GM12878 (cell line): ENCODE measurements around the gene FLII. TPM values are rescaled to one million over a fixed set of nuclear protein-coding genes. Genes with fewer than 3 reads are reported as not detected.

Experiments
- ATAC-seq: fragments of 200-7000 bp; cut with Tn5 transposase; 3 replicates; pipeline ENCODE4 v1.9.1; 2020; ENCODE audit warnings: mild to moderate bottlenecking, moderate library complexity
- BruUV-seq: library from RNA; stranded (reverse); fragments of 400-500 nt; replicated peaks from 2 replicates; lab custom pipeline; 2021; lab: Mats Ljungman, UMichigan
- CTCF ChIA-PET: fragments of 300-600 bp; sonication (Branson Sonifier 250); formaldehyde crosslinking; extraction: SDS; loops from one replicate; lab custom pipeline; 2021; ENCODE audit warnings: inconsistent platforms; lab: Yijun Ruan, JAX
- POLR2A ChIA-PET: fragments of 350-600 bp; formaldehyde crosslinking; extraction: SDS; loops from one replicate; lab custom pipeline; 2021; ENCODE audit warnings: inconsistent platforms; lab: Charles Lee
- RAD21 ChIA-PET: fragments of 300-600 bp; sonication (Branson Sonifier 250); formaldehyde crosslinking; loops from one replicate; lab custom pipeline; 2023; ENCODE audit warnings: antibody characterized with exemption; ENCODE audit not compliant: unreplicated experiment; lab: Charles Lee
- SMC1A ChIA-PET: fragments of 300-600 bp; sonication (Branson Sonifier 250); formaldehyde crosslinking; loops from one replicate; lab custom pipeline; 2023; ENCODE audit not compliant: unreplicated experiment, uncharacterized antibody; lab: Charles Lee
- DNase-seq: peaks from one replicate; pipeline ENCODE4 v3.0.0-alpha.2; 2011; ENCODE audit warnings: low read depth, low spot score
- FAIRE-seq: peaks from 3 replicates; lab custom pipeline; 2011; peaks lifted over from hg19 to GRCh38; lab: Jason Lieb, UNC
- H2AFZ ChIP-seq: 2 replicates; pipeline ENCODE4 v1.6.0; 2011; ENCODE audit warnings: low read depth, low read length, control low read depth; ENCODE audit not compliant: control insufficient read depth
- H3K27ac ChIP-seq: 2 replicates; pipeline ENCODE4 v1.5.1; 2011; ENCODE audit warnings: control low read depth; ENCODE audit not compliant: control insufficient read depth, insufficient read depth
- H3K27me3 ChIP-seq, 2 experiments: replicated peaks in 1 of 2; 2 replicates each; pipeline versions ENCODE4 v1.6.0 to v1.6.1; 2011; ENCODE audit warnings: low read length in 1 of 2; ENCODE audit not compliant: control insufficient read depth in 2 of 2, insufficient read depth in 2 of 2
- H3K36me3 ChIP-seq, 2 experiments: 2 replicates each; pipeline ENCODE4 v1.5.1; 2011; ENCODE audit warnings: low read length in 1 of 2; ENCODE audit not compliant: control insufficient read depth in 2 of 2, insufficient read depth in 2 of 2
- H3K4me1 ChIP-seq: 2 replicates; pipeline ENCODE4 v1.6.1; 2011; ENCODE audit warnings: mild to moderate bottlenecking, low read length, moderate library complexity, mixed read lengths; ENCODE audit not compliant: control insufficient read depth, insufficient read depth
- H3K4me2 ChIP-seq: 2 replicates; pipeline ENCODE4 v1.6.0; 2011; ENCODE audit warnings: control low read depth; ENCODE audit not compliant: control insufficient read depth, insufficient read depth
- H3K4me3 ChIP-seq: fragments of 200-600 bp; sonication (generic); 2 replicates; pipeline ENCODE4 v1.5.1; 2016
- H3K79me2 ChIP-seq: 2 replicates; pipeline ENCODE4 v1.6.0; 2011; ENCODE audit warnings: low read length; ENCODE audit not compliant: control insufficient read depth, insufficient read depth
- H3K9ac ChIP-seq: 2 replicates; pipeline ENCODE4 v1.8.0; 2011; ENCODE audit warnings: low read length, control low read depth, mixed read lengths; ENCODE audit not compliant: control insufficient read depth, insufficient read depth
- H3K9me3 ChIP-seq: replicated peaks from 3 replicates; pipeline ENCODE4 v1.5.1; 2011; ENCODE audit warnings: mild to moderate bottlenecking, low read length; ENCODE audit not compliant: control insufficient read depth, insufficient read depth
- H4K20me1 ChIP-seq: 2 replicates; pipeline ENCODE4 v1.6.0; 2011; ENCODE audit not compliant: control insufficient read depth, insufficient read depth
- CEBPB ChIP-seq, 2 experiments: fragments of 150-350 bp in 1 of 2; IDR thresholded peaks; 2 replicates each; pipeline ENCODE4 v1.6.1; 2012 to 2014; ENCODE audit warnings: low read depth in 2 of 2, low read length in 2 of 2, borderline replicate concordance in 1 of 2, inconsistent platforms in 1 of 2
- DPF2 ChIP-seq: fragments of 450-650 bp; IDR thresholded peaks from 2 replicates; pipeline ENCODE4 v1.6.1; 2017; ENCODE audit warnings: mild to moderate bottlenecking
- E2F4 ChIP-seq: IDR thresholded peaks from 2 replicates; pipeline ENCODE4 v1.6.1; 2012; ENCODE audit warnings: low read depth, low read length, improper control_type of control experiment
- E4F1 ChIP-seq: fragments of 450-650 bp; IDR thresholded peaks from 2 replicates; pipeline ENCODE4 v1.6.1; 2018; ENCODE audit warnings: borderline replicate concordance, mild to moderate bottlenecking; ENCODE audit not compliant: partially characterized antibody
- ESRRA ChIP-seq: IDR thresholded peaks from 2 replicates; pipeline ENCODE4 v1.6.1; 2012; ENCODE audit warnings: mild to moderate bottlenecking, low read length, improper control_type of control experiment
- FOS ChIP-seq: IDR thresholded peaks from 3 replicates; pipeline ENCODE4 v1.6.1; 2011; ENCODE audit warnings: borderline replicate concordance; ENCODE audit not compliant: insufficient read length; ENCODE audit errors: extremely low read depth
- HCFC1 ChIP-seq: fragments of 150-350 bp; IDR thresholded peaks from 2 replicates; pipeline ENCODE4 v1.6.1; 2014; ENCODE audit warnings: low read length
- MEF2A ChIP-seq: IDR thresholded peaks from 2 replicates; pipeline ENCODE4 v1.6.1; 2011; ENCODE audit warnings: low read depth, mild to moderate bottlenecking, low read length, moderate library complexity; ENCODE audit not compliant: insufficient read depth
- MTA3 ChIP-seq: IDR thresholded peaks from 2 replicates; pipeline ENCODE4 v1.6.1; 2012; ENCODE audit warnings: low read length, inconsistent platforms, borderline replicate concordance
- PAX8 ChIP-seq: fragments of 450-650 bp; IDR thresholded peaks from 2 replicates; pipeline ENCODE4 v1.6.1; 2017; ENCODE audit warnings: mild to moderate bottlenecking, moderate library complexity
- RB1 ChIP-seq: fragments of 450-650 bp; formaldehyde crosslinking; IDR thresholded peaks from 2 replicates; pipeline ENCODE4 v1.6.1; 2017; ENCODE audit warnings: mild to moderate bottlenecking, borderline replicate concordance
- SMAD5 ChIP-seq: IDR thresholded peaks from 2 replicates; pipeline ENCODE4 v1.6.1; 2016; ENCODE audit warnings: antibody characterized with exemption, low read depth
- SREBF1 ChIP-seq: IDR thresholded peaks from 2 replicates; pipeline ENCODE4 v1.6.1; 2012; ENCODE audit warnings: mild to moderate bottlenecking, low read length
- SRF ChIP-seq, 2 experiments: IDR thresholded peaks; 2 replicates each; pipeline ENCODE4 v1.6.1; 2011; ENCODE audit warnings: low read depth in 2 of 2, low read length in 2 of 2, mild to moderate bottlenecking in 1 of 2, moderate library complexity in 1 of 2
- ZNF687 ChIP-seq: fragments of 450-650 bp; IDR thresholded peaks from 2 replicates; pipeline ENCODE4 v1.6.1; 2017; ENCODE audit warnings: mild to moderate bottlenecking, moderate library complexity
- WGBS: methylation state at CpG from one replicate; pipeline ENCODE4 v1.1.6; 2016; ENCODE audit warnings: low lambda C conversion rate; ENCODE audit not compliant: insufficient replicate concordance, insufficient coverage; ENCODE audit errors: missing lambda C conversion rate; 5-methylcytosine and 5-hydroxymethylcytosine counted together
- in situ Hi-C: fragments of 300-500 bp; cut with MboI; formaldehyde crosslinking; loops from 9 replicates; pipeline ENCODE4 v1.14.3; 2018; ENCODE audit warnings: mixed read lengths
- intact Hi-C: fragments of 100-400 bp; cut with micrococcal nuclease; formaldehyde crosslinking; loops from one replicate; pipeline ENCODE4 v1.14.2; 2022; ENCODE audit not compliant: unreplicated experiment
- polyA plus RNA-seq, 11 experiments: library from polyadenylated mRNA; depleted of rRNA in 4 of 11; unstranded in 6 of 11; stranded (reverse) in 5 of 11; fragments of >200 nt; fragmentation: Nextera tagmentation in 4 of 11; fragmentation: Illumina TruSeq in 1 of 11; extraction: Ambion mirVana in 4 of 11; extraction: Trizol in 1 of 11; gene quantifications; 1 replicate in 1 of 11; 2 replicates in 10 of 11; pipeline versions ENCODE4 v1.2.1 to v1.2.3, GENCODE V29; 2011 to 2016; ENCODE audit warnings: inconsistent platforms in 2 of 11, missing spikeins in 2 of 11, low read depth in 1 of 11
- total RNA-seq, 4 experiments: library from RNA; depleted of rRNA in 3 of 4; stranded (reverse); fragments of >200 nt in 3 of 4; fragmentation: Illumina TruSeq in 1 of 4; extraction: Trizol in 1 of 4; gene quantifications; 2 replicates each; pipeline versions ENCODE4 v1.2.1 to v1.2.3, GENCODE V29; 2013 to 2021

Gene FLII
- total and polyA plus RNA-seq, 10 of the 15 experiments (the other 5 are each of a cell fraction or from before 2014, with no cell fraction given) = 22.2 to 200 (median 121) TPM

DNA sequence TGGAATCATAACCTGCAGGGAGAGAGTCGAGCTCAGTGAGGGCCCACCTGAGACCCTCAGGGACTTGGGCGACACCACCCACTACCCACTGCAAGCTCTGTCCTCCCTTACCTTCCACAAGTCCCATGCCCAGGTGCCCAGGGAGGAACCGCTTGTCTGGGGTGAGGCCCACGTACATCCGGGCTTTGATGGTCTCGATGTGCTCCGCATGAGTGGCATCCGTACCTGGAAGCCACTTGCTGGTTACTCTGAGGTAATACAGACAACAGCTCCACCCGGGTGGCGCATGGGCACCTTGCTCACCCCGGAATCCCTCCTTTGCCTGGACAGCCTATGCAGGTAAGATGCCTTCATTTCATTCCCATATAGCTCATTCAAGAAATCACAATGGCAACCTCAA is 26.8 kb upstream of the FLII start:
- Histone ChIP-seq H3K9ac (no peak overlapping the region), H3K27ac (no peak overlapping the region), H3K79me2 (no peaks in the 10 kb centered on the region), H3K4me3 (no peak overlapping the region), H3K4me1 (no peaks in the 10 kb centered on the region), H3K9me3 (no peaks in the 10 kb centered on the region), H2AFZ (no peak overlapping the region), H3K36me3 (peaks cover 35 to 48% of the 10 kb centered on the region in 2 experiments), H3K27me3 (no peaks in the 10 kb centered on the region), H4K20me1 (no peaks in the 10 kb centered on the region), H3K4me2 (no peak overlapping the region)
- no peak for FAIRE-seq
- DNase-seq = no peak
- WGBS = 97% methylated on average over 11 of the region's 11 CpGs
- in situ Hi-C loops = no loop called here
- ATAC-seq = no peak
- intact Hi-C loops = no loop called here
- no TSS peak for BruUV-seq
- ChIA-PET CTCF (no interaction called here), SMC1A (no interaction called here), RAD21 (no interaction called here), POLR2A (interaction anchor here (0.6 kb wide), 1 partner anchor 28 kb away, joined by 4 read pairs; no protein-coding TSS in a partner anchor)
- no peak for TF ChIP-seq MTA3
- no peak for TF ChIP-seq E2F4
- no peak for TF ChIP-seq SREBF1
- TF ChIP-seq PAX8 = no peak
- TF ChIP-seq ZNF687 = no peak
- TF ChIP-seq CEBPB (IDR thresholded peaks at IDR 0.05; ENCODE audit: borderline replicate concordance in 1 of 2, low read depth in 2 of 2, low read length in 2 of 2) = no peak
- TF ChIP-seq DPF2 = no peak
- TF ChIP-seq MEF2A = no peak
- TF ChIP-seq HCFC1 = no peak
- no peak for TF ChIP-seq SRF (IDR thresholded peaks at IDR 0.05; ENCODE audit: low read depth in 2 of 2, low read length in 2 of 2)
- no peak for TF ChIP-seq E4F1
- TF ChIP-seq ESRRA = no peak
- no peak for TF ChIP-seq RB1
- TF ChIP-seq SMAD5 = no peak
- no peak for TF ChIP-seq FOS
